Right forelimb (tissue), 1 donor: Measurements from ENCODE around the gene LPO.
A peak's percentile ranks its signal among the peaks of the same experiment; 100 is the strongest.

Experiments used
- DNase-seq: peaks from one replicate; pipeline ENCODE4 v3.0.0-alpha.2; 2018

The LPO gene

GRCh38 chr17:58279016-58279711 is 40.8 kb downstream of the LPO start:
- DNase-seq, result peak; percentile 75

DNA sequence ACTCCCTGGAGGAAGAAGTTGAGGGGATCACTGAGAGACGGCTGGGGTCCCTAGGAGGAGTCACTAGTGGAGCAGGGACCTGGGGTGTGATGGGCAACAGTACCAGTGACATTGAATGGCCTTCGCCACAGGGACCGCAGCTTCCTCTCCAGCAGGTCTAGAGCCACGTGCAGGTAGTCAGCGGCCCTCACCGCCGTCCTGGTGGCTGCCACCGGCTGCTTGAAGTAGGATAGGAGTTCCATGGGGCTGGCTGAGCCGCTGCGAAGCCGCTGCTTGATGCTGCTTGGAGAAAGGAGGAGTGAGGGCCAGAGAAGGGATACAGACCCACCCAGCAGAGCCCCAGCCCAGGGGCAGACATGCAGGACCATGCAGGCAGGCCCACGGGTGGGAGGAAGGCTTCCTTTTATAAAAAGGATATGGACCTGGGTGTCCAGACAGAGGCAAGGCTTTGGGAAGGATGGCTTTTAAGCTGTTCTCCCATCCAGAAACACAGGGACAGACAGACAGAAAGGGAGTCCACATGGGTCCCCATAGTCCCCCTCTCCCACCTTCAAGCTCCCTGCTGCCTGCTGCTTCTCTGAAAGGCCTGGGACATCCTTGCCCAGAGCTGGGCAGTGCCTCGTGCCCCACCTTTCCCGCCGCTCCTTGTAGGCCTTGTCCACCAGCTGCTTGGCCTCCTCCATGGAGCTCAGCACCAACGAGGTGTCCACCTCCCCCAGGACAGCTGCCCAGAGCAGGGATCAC is 41.5 kb downstream of the LPO start:
- DNase-seq, result no peak

DNA sequence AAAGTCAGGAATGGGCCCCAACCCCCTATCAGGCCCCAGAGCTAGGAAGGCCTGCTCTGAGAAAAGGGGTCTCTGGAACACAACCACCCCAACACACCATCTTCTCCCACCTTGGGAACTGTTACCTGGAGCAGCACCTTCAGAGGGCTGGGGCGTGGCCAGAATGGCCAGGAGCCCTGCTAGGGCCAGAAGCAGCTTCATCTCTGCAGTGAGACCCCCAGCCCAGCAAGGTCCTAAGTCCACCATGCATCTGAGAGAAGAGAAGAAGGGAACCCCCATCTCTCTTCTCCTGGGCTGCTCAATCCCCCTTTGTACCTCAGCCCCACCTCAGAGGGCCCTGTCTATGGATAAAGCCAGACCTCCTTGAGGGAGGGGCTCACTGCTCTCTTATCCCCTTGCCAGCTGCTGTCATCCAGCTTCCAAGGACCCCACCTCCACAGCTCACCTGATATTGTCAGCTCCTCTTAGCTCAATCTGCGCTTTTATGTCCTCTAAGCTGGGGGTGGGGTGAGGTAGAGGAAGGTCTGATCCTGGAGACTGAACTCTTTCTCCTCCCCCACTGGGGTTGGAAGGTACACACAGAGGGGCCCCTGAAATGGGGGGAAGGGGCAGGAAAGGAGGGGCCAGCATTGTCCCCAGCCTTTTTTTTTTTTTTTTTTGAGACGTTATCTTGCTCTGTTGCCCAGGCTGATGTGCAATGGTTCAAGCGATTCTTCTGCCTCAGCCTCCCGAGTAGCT is 42.3 kb downstream of the LPO start, which contains the start of gene MPO:
TSS of gene MPO (minus strand) at position 456 of the 738 bp plus-strand sequence. CDS start at position 279, 177 bp downstream.
- DNase-seq, result no peak

DNA sequence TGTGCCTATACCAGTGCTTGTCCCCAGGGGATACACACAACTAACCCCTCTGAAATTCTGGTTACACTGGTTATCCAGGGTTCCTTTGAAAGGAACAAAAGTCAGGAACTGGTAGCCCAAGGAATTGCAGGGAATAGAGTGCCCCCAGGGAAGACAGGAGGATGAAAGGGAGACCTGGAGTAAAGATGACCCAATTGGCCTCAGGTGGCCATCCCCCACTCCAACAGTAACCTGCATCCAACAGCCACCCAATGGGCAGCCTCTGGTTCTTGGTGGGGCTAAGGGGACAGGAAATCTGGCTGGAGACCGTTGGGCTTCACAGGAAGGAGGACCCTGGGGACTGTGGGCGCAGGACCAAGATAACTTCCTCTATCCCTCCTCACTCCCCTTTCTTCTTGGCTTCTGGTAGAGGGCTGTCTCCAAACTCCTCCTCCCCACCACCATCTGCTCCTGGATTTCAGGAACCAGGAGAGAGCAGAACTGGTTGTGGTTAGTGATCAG is 43.2 kb downstream of the LPO start:
- DNase-seq, result no peak

DNA sequence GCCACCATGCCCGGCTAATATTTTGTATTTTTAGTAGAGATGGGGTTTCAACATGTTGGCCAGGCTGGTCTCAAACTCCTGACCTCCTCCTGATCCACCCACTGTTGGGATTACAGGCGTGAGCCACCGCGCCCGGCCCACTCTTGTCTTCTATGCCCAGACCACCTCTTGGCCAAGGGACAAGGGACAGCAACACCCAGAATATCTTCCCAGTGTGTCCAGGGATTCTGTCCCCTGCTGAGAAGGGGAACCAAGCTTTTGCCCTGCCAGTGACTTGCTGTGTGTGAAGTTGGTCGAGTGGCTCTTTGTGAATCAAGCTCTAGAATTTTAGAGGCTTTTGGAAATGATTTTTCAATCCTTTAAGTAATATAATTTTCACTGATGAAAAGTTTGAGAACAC is 44.1 kb downstream of the LPO start:
- DNase-seq, result no peak

DNA sequence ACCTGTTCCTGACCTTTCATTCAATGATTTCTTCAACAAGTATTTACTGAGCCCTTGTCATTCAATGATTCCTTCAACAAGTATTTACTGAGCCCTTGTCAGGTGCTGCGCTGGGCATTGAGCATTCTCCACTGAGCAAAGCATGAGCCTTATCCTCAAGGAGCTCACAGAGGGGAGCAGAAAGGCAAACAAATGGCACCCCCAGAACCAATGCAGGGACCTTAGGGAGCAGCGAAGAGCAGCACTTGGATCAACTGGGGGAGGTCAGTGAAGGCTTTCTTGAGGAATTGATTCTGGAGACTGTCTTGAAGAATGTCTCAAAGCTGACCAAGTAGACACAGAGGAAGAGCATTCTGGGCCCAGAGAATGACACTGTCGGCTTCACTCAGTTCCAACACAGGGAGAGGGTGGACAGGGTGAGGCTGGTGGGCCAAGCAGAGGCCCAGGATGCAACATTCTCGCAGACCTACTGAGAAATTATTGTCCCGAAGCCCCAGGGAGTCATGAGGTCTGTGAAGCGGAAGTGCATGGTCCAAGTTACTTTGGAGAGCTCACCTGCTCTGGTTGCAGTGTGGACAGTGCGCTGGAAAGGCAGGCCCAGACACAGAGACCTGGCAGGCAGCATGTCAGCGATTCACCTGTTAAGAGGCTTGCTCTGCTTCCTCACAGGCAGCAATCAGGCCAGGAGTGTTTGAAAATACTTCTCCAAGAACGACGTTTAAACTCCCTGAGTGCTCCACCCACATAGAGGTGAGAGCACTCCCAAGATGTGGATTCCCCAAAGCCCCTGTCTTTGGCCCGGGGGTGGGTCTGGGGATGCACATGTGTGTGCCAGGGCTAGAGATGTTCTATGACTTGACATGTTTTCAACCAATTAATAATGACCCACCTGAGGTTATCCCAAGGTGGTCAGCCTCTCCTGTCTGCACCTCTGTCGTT is 45.6 kb downstream of the LPO start:
- DNase-seq, result no peak

DNA sequence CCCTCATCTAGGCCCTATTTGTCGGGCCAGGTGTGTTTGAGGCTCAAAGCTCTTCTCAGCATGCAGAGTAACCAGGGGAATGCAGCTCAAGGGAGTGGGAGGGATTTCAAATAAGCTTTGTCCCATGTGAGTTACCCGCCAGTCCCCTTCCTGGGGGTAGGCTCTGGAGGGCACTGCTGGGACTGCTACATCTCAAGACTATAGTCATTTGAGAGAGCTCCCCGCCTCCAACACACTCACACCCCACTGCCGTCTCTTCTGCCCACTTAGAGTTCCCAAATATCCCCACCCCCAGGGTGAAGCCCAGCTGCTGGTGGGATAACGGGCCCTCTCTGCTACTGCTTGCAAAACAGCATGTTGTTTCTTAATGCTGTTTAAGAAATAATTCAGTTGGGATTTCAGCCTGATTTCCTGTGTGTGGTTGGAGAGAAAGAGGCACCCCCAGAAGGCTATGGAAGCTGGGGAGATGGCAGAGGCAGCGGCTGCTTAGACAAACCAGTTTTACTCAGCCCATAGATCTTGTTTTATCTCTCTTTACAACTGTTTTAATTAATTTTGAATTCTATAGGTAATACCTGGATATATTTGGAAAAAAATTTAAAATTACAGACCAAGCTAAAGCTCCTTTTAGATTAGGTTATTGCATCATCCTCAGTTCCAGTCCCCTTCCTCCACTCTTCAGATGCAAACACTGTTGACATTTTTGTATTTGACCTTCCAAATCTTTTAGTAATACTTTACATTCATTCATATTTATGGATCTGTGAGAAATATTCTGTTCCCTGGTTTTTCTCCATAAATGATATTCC is 46.4 kb downstream of the LPO start:
- no peak for DNase-seq

GRCh38 chr17:58285422-58285810 is 47.0 kb downstream of the LPO start:
- no peak for DNase-seq

DNA sequence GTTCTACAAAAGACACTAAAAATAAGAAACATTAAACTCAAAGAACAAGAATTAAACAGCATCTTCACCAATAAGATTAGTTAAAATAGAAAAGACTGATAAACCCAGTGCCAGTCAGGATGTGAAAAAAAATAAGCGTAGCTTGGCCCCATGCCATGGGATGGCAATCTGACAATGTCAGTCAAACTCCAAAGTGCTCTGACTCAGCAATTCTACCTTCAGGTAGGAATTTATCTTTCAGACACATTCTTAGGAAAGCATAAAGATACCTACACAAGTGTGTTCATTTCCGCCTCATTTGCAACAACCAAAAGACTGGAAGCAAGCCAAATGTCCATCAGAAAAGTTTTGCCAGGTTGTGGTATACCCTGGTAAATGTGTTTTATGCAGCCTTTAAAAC is 51.5 kb downstream of the LPO start:
- no peak for DNase-seq

- no peak for DNase-seq
These were observed 52.9 kb downstream of the LPO start for GRCh38 chr17:58291246-58291645.

- no peak for DNase-seq
These were observed 55.6 kb downstream of the LPO start for GRCh38 chr17:58294034-58294433.

DNA sequence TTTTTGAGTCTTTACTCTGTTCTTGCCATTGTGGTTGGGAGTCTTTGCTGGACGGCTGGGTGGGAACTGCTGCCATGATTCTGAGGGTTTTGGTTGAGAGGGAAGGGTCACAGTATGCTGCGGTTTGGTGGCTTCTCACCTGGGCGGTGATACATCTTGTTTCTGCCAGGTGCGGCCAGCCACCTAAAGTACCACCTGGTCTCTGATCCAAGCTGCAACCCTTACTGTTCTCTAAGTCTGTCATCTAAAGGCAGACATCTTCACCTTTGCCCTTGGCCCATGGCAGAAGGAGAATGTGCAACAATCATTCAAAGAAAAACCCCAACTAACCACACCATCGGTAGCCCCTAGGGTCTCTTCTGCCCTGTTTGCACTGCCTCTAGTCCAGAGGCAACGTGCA is 62.0 kb downstream of the LPO start:
- DNase-seq, result no peak

DNA sequence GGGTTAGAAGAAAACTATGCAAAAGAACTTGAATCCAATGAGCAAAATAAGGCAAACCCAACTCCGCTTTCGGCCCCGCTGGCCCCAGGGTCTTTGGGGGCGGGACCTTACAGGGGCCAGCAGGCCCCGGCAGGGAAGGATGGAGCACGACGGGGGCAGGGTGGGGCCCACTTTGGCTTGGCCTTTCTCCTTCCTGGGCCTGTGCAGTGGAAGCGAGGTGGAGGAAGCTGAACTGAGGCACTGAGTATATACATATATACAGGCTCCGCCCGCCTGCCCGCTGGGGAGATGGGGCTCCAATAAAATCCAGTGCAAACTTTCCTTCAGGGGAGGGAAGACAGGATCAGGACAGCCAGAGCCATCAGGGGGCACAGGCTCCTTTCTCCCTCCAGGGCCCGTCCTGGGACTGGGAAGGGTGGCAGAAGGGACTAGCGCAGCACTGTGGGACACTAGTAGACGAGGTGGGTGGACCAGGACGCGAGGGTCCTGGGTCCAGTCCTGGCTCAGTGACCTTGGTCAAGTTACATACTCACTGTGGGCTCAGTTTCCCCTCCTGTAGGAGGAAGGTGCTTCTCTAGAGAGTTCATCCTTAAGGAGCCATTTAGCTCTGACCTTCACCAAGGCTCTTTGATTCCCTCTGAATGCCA is 63.2 kb downstream of the LPO start:
- DNase-seq, result no peak

GRCh38 chr17:58302171-58302918 is 64.0 kb downstream of the LPO start:
- no peak for DNase-seq

GRCh38 chr17:58302919-58303585 is 64.7 kb downstream of the LPO start:
- DNase-seq, result no peak

- no peak for DNase-seq
These were observed 65.8 kb downstream of the LPO start for GRCh38 chr17:58303971-58304749.

GRCh38 chr17:58304750-58305486 is 66.5 kb downstream of the LPO start:
- no peak for DNase-seq

DNA sequence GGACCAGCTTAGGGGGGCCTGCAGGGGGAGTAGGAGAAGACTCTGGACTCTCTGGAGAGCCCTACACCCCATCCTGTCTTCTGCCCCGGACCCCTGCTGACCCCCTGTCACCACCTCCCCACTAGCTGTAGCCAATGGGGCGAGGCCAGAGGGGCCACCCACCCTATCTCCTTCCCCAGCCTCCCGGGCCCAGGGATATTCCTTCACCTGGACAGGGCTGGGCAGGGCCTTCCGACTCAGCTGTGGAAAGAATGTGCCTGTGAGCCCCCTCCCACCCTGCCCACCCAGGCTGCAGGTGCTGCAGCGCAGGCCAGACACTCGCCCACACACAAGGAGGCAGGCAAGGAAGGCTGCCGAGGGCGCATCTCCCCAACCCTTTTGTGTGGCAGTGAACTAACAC is 67.2 kb downstream of the LPO start:
- no peak for DNase-seq
